GM18951 (cell line): ENCODE data around the gene ADAM11.

Source experiments
- POLR2A ChIP-seq: IDR thresholded peaks from 4 replicates; pipeline ENCODE4 v1.6.1; 2011; ENCODE audit warnings: mild to moderate bottlenecking; ENCODE audit not compliant: insufficient read length, insufficient read depth; ENCODE audit errors: extremely low read depth
- in situ Hi-C: fragments of 300-500 bp; cut with MboI; formaldehyde crosslinking; loops from one replicate; pipeline ENCODE4 v1.12.0; 2022; ENCODE audit warnings: low sequenced_read_pairs, mixed read lengths, inconsistent platforms; ENCODE audit not compliant: unreplicated experiment

ADAM11 gene

DNA sequence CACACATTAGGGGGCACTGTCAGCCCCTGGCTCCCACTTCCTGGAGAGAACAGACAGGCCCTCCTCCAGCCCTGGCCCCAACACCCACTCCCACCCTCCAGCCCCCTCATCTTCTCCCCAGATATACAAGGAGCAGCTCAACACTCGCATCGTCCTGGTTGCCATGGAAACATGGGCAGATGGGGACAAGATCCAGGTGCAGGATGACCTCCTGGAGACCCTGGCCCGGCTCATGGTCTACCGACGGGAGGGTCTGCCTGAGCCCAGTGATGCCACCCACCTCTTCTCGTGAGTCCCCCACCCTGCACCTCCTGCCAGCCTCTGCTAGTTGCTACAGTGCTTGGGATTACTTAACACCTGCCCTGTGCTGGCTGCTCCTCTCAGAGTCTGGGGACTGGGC lies 14.4 kb downstream of the ADAM11 start:
- in situ Hi-C loops = loop anchor here (5.0 kb wide), 1 partner anchor 89 kb away; no protein-coding TSS in a partner anchor
- no peak for TF ChIP-seq POLR2A

GRCh38 chr17:44774271-44775135 lies 15.7 kb downstream of the ADAM11 start:
- TF ChIP-seq POLR2A = no peak
- in situ Hi-C loops = loop anchor here (5.0 kb wide), 1 partner anchor 88 kb away; no protein-coding TSS in a partner anchor

- in situ Hi-C loops = no loop called here
- TF ChIP-seq POLR2A = peak; percentile 47
These were observed 16.5 kb downstream of the ADAM11 start for GRCh38 chr17:44775136-44775837.

DNA sequence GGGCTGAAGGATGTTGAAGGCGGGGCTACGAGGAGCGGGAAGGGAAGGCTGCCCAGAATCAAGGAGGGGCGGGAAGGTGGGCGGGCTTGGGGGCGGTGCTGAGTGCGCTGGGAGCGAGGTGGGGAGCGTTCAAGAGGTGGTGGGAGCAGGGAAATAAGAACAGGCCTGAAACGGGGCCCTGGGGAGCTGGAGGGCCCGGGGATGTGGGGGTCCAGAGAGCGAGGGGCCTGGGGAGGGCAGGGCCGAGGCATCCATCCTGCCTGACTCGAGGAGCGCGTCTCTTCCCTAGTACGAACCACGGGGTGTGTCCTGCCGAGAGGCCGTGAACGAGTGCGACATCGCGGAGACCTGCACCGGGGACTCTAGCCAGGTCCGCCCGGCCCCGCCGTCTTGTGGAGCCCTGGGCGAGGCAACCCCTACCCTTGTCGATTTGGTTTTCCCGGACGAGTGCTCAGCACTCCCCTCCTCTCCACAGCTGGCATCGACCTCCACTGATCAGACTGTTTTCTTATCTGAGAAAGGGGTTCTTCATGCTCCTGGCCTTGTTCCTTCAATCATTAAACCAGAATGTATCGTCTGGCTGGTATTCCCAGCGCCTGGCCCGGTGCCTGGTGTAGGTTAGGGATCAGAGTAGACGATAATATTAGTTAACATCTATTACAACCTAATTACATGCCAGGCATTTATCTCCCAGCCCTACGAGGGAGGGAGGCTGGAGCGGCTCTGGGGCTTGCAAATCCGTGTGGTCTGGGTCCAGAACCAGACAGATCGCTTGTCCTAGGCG lies 17.2 kb downstream of the ADAM11 start:
- in situ Hi-C loops = no loop called here
- TF ChIP-seq POLR2A = no peak

- in situ Hi-C loops = no loop called here
- TF ChIP-seq POLR2A = no peak
These were observed 18.0 kb downstream of the ADAM11 start for GRCh38 chr17:44776628-44777393.

- in situ Hi-C loops = no loop called here
- TF ChIP-seq POLR2A = no peak
These were observed 18.9 kb downstream of the ADAM11 start for GRCh38 chr17:44777394-44778348.

DNA sequence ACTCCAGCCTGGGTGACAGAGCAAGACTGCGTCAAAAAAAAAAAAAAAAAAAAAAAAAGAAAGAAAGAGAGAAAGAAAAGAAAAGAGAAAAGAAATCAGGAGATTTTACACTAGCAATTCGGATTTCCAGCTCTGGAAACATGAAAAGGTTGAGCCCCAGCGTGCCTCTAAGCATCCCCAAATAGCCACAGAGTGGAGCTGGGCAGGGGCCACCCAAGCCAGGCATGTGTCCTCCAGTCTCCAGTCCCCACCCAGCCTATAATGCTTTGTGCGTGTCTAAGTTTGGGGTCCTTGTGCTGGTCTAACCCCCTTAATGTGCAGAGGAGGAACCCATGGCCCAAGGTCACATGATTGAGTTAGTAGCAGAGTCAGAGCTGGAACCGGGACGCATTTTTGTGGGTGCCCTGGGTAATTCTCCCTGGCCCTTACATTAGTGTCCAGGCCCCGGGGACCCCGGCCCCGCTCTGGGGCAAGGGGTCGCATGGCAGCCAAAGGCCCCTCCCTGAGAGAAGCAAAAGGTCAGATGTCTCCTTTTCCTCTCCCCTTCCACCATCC lies 19.9 kb downstream of the ADAM11 start:
- no peak for TF ChIP-seq POLR2A
- in situ Hi-C loops = no loop called here

- TF ChIP-seq POLR2A = no peak
- in situ Hi-C loops = no loop called here
These were observed 20.6 kb downstream of the ADAM11 start for GRCh38 chr17:44779211-44780025.

DNA sequence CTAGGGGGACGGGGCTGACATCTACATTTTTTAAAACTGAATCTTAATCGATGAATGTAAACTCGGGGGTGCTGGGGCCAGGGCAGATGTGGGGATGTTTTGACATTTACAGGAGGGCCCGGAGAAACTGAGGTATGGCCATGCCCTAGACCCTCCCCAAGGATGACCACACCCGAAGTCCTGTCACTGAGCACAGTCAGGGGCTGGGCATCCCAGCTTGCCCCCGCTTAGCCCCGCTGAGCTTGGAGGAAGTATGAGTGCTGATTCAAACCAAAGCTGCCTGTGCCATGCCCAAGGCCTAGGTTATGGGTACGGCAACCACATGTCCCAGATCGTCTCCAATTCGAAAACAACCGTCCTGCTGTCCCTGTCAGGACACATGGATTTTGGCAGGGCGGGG lies 21.4 kb downstream of the ADAM11 start:
- TF ChIP-seq POLR2A = no peak
- in situ Hi-C loops = no loop called here

DNA sequence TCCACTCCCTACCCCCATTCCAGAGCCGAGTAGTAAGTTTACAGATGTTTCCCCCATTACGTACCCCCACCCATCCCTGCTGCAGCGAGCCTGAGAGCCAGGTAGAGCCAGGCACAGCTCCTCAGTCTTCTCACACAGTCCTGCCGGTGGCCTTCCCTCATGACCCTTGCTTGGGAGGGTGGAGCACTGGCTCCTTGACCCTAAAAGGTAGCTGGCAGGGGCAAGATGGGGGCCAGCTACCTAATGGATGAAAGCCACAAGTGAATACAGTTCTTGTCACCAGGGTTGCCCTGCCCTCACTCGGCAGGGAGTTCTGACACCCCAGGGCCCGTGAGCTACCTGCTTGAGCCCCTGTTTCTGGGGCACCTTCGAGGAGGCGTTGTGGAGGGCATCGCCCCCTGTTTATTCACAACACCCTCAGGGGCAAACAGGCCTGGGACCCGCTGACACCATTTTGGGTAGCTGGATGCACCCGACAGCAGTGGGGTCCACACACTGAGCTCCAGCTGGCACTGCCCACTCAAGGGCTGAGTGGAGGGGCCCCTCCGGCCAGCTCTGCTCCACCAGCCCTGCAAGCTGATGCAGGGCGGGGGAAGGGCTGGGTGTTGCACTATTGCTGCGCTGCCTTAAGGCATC lies 22.2 kb downstream of the ADAM11 start:
- TF ChIP-seq POLR2A = no peak
- in situ Hi-C loops = no loop called here
